Esophagus muscularis mucosa (tissue), 4 donors: ENCODE measurements around the gene CARNS1.

Experiments
- EP300 ChIP-seq: sonication (generic); formaldehyde crosslinking; IDR thresholded peaks from one replicate; pipeline ENCODE4 v1.6.1; 2017; ENCODE audit warnings: antibody characterized with exemption
- POLR2A ChIP-seq: fragments of 450-650 bp; IDR thresholded peaks from one replicate; pipeline ENCODE4 v1.6.1; 2017; ENCODE audit warnings: antibody characterized with exemption, moderate library complexity, mild to moderate bottlenecking, low read depth
- POLR2AphosphoS5 ChIP-seq, 2 donors: sonication (generic); formaldehyde crosslinking; IDR thresholded peaks; one replicate each; pipeline ENCODE4 v1.6.1; 2017; ENCODE audit warnings: antibody characterized with exemption in 2 of 2
- TF ChIP-seq, protein P1 (sequence below), 3 experiments: fragments of 200-600 bp in 2 of 3; fragments of 450-650 bp in 1 of 3; sonication (generic) in 2 of 3; IDR thresholded peaks; one replicate each; pipeline ENCODE4 v1.5.1; 2017 to 2019; ENCODE audit warnings: antibody characterized with exemption in 3 of 3, mild to moderate bottlenecking in 2 of 3, moderate library complexity in 1 of 3

DNA sequence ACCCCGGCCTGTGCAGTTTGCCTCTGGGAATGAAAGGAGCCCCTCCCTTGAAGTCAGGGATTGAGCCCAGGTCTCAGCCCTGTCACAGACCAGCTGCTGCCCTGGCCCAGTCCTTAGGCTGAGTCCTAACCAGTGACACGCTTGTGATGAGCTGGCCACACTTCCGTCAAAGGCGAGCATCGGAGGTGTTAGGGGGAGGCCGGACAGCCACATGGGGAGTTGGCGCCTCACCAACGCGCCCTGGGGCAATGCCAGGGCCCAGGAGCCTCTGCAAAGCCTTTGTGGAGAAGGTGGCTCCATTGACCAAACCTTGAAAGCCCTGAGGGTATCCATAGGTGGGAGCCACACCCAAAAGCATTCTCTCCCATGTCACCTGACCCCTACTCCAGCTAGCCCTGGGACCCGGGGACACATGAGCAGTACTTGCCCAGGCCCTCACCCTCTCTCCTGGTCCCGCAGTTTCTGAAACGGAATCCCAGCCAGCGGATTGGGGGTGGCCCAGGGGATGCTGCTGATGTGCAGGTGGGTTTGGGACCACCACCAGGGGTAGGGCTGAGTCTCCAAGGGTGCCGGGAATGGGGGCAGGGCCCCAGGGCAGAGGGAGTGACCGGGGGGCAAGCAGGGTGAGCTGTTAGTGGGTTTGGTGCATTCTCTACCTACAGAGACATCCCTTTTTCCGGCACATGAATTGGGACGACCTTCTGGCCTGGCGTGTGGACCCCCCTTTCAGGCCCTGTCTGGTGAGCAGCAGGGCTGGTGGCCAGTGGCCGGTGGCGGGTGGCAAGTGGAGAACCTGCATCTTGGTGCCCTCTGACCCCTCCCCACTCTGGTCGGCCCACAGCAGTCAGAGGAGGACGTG is 18.3 kb downstream of the CARNS1 start:
- TF ChIP-seq, protein P1, sequence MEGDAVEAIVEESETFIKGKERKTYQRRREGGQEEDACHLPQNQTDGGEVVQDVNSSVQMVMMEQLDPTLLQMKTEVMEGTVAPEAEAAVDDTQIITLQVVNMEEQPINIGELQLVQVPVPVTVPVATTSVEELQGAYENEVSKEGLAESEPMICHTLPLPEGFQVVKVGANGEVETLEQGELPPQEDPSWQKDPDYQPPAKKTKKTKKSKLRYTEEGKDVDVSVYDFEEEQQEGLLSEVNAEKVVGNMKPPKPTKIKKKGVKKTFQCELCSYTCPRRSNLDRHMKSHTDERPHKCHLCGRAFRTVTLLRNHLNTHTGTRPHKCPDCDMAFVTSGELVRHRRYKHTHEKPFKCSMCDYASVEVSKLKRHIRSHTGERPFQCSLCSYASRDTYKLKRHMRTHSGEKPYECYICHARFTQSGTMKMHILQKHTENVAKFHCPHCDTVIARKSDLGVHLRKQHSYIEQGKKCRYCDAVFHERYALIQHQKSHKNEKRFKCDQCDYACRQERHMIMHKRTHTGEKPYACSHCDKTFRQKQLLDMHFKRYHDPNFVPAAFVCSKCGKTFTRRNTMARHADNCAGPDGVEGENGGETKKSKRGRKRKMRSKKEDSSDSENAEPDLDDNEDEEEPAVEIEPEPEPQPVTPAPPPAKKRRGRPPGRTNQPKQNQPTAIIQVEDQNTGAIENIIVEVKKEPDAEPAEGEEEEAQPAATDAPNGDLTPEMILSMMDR (IDR thresholded peaks at IDR 0.05), result no peak
- TF ChIP-seq POLR2A (no peak), EP300 (no peak), POLR2AphosphoS5 (IDR thresholded peaks at IDR 0.05) (no peak)
